Measurements from ENCODE around the gene IGDCC3.
"Not testable (repeated sequence)": the region's sequence is repeated elsewhere in the genome, so short reads cannot be mapped to it uniquely, and the experiment has no call there.

The IGDCC3 gene

DNA sequence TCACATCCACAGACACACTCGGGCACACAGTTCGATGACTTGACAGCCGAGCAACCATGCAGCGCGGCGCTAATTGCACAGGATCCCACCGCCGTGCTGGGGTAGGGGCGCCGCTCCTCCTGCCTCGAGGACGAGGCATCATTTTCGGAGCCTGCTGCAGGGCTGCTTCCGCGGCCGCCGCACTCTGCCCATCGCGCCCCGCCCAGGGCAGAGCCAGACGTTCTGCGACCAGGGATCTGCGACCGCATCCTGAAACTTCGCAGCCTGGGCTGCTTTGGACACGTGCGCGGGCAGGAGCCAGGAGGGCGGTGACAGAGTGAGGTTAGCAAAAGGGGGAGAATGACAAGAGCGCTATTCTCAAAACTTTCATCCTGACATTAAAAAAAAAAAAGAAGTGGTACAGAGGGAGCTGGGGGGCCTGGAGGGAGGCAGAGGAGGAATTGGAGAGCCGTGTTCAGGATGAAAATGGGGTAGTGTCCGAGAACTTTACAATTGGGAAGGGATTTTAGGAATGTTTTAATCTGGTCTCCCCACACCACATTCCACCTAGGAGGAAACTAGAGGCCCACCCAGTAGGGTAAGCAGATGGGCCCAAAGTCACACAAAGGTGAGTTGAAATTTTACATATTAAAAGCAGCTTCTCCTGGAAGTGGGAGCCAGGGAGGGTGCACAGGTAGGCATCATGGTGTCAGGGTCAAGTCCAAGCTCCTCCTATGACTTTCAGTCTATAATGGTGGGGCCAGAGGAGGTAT, 15.9 kb downstream of the IGDCC3 start:
- DNase-seq (ENCODE audit: extremely low read depth, insufficient read length), result no peak
- no peaks in the 10 kb centered on the region for H3K36me3 ChIP-seq (ENCODE audit: control insufficient read depth, insufficient read depth, low read length)
- H3K4me3 ChIP-seq (replicated peaks; ENCODE audit: low read depth, low read length), result no peak overlapping the region
- no peaks in the 10 kb centered on the region for H3K27me3 ChIP-seq (replicated peaks; ENCODE audit: control insufficient read depth, insufficient read depth, low read length)
- TF ChIP-seq, protein P1, sequence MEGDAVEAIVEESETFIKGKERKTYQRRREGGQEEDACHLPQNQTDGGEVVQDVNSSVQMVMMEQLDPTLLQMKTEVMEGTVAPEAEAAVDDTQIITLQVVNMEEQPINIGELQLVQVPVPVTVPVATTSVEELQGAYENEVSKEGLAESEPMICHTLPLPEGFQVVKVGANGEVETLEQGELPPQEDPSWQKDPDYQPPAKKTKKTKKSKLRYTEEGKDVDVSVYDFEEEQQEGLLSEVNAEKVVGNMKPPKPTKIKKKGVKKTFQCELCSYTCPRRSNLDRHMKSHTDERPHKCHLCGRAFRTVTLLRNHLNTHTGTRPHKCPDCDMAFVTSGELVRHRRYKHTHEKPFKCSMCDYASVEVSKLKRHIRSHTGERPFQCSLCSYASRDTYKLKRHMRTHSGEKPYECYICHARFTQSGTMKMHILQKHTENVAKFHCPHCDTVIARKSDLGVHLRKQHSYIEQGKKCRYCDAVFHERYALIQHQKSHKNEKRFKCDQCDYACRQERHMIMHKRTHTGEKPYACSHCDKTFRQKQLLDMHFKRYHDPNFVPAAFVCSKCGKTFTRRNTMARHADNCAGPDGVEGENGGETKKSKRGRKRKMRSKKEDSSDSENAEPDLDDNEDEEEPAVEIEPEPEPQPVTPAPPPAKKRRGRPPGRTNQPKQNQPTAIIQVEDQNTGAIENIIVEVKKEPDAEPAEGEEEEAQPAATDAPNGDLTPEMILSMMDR (IDR thresholded peaks at IDR 0.05; ENCODE audit: insufficient read depth, low read length, poor library complexity, severe bottlenecking), result no peak

DNA sequence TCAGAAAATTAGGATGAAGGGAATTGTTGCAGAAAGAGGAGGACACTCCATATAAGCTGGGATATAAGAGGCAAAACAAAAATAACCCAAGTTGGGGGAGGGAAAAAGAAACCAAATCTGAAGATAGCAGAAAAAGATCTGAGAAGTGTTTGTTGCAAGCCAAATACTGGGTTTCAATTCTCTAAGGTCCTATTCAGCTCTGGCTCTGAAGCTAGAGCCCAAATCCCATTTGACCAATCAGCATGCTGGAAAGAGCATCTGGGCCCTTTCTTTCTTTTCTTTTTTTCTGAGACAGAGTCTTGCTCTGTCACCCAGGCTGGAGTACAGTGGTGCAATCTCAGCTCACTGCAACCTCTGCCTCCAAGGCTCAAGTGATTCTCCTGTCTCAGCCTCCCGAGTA, 17.3 kb downstream of the IGDCC3 start:
- no peak overlapping the region for H3K4me3 ChIP-seq (replicated peaks; ENCODE audit: low read depth, low read length)
- no peaks in the 10 kb centered on the region for H3K36me3 ChIP-seq (ENCODE audit: control insufficient read depth, insufficient read depth, low read length)
- peaks cover 2% of the 10 kb centered on the region; the same call in 1 of the 2 replicates for H3K27me3 ChIP-seq (replicated peaks; ENCODE audit: control insufficient read depth, insufficient read depth, low read length)
- TF ChIP-seq, protein P1 (IDR thresholded peaks at IDR 0.05; ENCODE audit: insufficient read depth, low read length, poor library complexity, severe bottlenecking), result no peak
- DNase-seq (ENCODE audit: extremely low read depth, insufficient read length), result no peak

DNA sequence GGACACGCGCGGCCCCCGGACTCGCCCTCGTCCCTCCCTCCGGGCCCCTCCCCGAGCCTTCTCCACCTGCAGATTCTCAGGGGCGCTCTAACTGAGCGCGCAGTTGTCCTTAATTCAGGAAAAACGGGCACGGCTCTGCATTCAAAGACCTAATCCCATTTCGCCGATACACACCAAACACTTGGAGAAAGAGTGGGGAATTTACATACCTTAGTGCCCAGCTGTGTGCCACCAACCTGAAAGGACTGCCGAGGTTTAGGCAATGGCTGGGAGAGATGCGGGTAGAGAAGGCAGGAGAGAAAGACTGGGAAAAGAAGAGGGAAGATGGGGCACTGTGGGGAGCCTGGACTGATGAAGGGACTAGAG, 21.8 kb downstream of the IGDCC3 start:
- TF ChIP-seq, protein P1 (IDR thresholded peaks at IDR 0.05; ENCODE audit: insufficient read depth, low read length, poor library complexity, severe bottlenecking), result no peak
- Histone ChIP-seq H3K4me3 (replicated peaks; ENCODE audit: low read depth, low read length) (no peak overlapping the region), H3K36me3 (ENCODE audit: control insufficient read depth, insufficient read depth, low read length) (no peaks in the 10 kb centered on the region), H3K27me3 (replicated peaks; ENCODE audit: control insufficient read depth, insufficient read depth, low read length) (peaks cover 2% of the 10 kb centered on the region; the same call in 1 of the 2 replicates)
- DNase-seq (ENCODE audit: extremely low read depth, insufficient read length), result no peak

DNA sequence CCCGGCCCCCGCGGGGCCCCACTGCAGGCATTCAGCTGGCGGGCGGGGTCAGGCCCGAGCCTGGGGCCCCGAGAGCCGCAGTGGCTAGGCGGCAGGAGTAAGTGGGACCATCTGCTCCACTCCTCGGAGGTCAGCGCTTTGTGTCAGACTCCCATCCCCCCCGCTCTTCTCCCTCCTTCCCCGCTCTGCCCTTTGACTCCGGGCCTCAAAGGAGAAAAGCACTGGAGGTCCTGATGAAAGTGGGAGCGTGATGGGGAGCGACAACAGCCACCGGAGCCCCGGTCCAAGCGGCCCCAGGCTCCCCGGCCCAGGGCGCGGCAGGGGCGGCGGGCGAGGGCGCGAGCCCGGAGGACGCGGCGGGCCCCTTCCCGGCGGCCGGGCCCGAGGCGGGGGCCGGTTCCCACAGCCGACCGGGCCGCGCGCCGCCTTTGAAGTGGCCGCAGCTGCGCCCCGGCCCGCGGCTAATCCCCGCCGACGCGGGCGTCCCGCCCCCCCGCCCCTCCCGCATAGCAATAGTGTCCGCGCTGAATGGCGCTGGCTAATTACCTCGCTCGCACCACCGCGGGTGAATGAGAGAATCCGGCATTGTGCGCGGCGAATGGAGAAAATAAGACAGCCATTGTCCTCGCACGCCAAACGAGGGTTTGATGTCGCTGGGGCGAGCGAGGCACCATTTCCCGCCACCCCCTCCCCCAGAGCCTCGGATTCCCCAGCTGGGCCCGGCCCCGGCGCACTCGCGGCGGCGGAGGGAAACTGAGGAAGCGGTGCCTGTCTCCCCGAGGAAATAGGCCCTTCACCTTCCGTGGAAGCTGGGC, 22.4 kb downstream of the IGDCC3 start:
- no peaks in the 10 kb centered on the region for H3K36me3 ChIP-seq (ENCODE audit: control insufficient read depth, insufficient read depth, low read length)
- TF ChIP-seq, protein P1 (IDR thresholded peaks at IDR 0.05; ENCODE audit: insufficient read depth, low read length, poor library complexity, severe bottlenecking), result no peak
- H3K27me3 ChIP-seq (replicated peaks; ENCODE audit: control insufficient read depth, insufficient read depth, low read length), result peaks cover 2% of the 10 kb centered on the region; the same call in 1 of the 2 replicates
- DNase-seq (ENCODE audit: extremely low read depth, insufficient read length), result no peak
- H3K4me3 ChIP-seq (replicated peaks; ENCODE audit: low read depth, low read length), result no peak overlapping the region

DNA sequence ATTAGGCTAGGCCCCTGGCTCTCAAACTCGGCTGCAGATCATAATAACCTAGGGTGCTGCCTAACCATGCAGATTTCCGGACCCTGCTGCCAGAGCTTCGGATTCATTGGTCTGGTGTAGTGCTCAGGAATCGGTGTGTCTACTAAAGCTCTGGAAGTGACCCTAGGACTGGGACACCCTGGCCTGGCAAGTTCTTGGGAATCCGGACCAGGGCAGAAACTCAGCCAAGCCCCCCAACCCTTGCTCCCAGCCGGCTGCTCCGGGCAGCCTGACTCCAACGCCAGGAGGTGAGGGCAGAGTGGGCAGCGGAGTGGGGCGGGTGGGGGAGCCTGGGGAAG, 23.0 kb downstream of the IGDCC3 start:
- H3K4me3 ChIP-seq (replicated peaks; ENCODE audit: low read depth, low read length), result no peak overlapping the region
- no peak for DNase-seq (ENCODE audit: extremely low read depth, insufficient read length)
- peaks cover 2% of the 10 kb centered on the region; the same call in 1 of the 2 replicates for H3K27me3 ChIP-seq (replicated peaks; ENCODE audit: control insufficient read depth, insufficient read depth, low read length)
- TF ChIP-seq, protein P1 (IDR thresholded peaks at IDR 0.05; ENCODE audit: insufficient read depth, low read length, poor library complexity, severe bottlenecking), result no peak
- no peaks in the 10 kb centered on the region for H3K36me3 ChIP-seq (ENCODE audit: control insufficient read depth, insufficient read depth, low read length)

DNA sequence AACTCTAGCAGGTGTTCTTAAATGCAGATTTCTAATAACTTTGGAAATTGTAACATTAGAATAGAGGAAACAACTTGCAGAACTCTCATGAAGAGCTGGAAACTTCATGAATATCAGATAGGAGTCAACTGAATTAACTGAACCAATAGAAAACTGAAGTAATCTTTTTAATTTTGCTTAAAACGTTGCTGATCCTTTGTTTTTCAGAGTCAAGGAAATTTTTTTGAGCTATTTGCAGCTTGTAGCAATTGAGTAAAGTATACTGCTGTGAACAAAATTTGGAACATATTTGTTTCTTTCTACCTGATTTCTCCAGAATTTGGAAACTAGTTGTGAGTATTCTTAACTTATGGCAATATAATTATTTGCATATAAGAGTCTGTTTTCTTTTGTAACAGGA, 25.8 kb downstream of the IGDCC3 start:
- H3K4me3 ChIP-seq (replicated peaks; ENCODE audit: low read depth, low read length); H3K36me3 ChIP-seq (ENCODE audit: control insufficient read depth, insufficient read depth, low read length); DNase-seq (ENCODE audit: extremely low read depth, insufficient read length); H3K27me3 ChIP-seq (replicated peaks; ENCODE audit: control insufficient read depth, insufficient read depth, low read length): not testable (repeated sequence)
